T-cell (primary cell): ENCODE data around the gene MAN1C1. TPM values are rescaled to one million over a fixed set of nuclear protein-coding genes. Genes with fewer than 3 reads are reported as not detected.
A peak's percentile ranks its signal among the peaks of the same experiment; 100 is the strongest.

Experiments
- ATAC-seq, 4 experiments: fragments of 200-7000 bp in 3 of 4; fragments of 150-1000 bp in 1 of 4; cut with Tn5 transposase; replicated peaks in 1 of 4; 1 replicate in 3 of 4; 2 replicates in 1 of 4; pipeline ENCODE4 v1.10.0; 2021; ENCODE audit warnings: moderate library complexity in 3 of 4, mild to moderate bottlenecking in 2 of 4, moderate number of reproducible peaks in 1 of 4
- CTCF ChIA-PET, 2 donors: fragments of 300-600 bp; sonication (Branson Sonifier 250); formaldehyde crosslinking; loops; one replicate each; lab custom pipeline; 2022; ENCODE audit warnings: antibody characterized with exemption in 2 of 2; lab: Charles Lee
- POLR2A ChIA-PET, 2 donors: fragments of 300-600 bp; sonication (Branson Sonifier 250); formaldehyde crosslinking; loops; one replicate each; lab custom pipeline; 2022; ENCODE audit warnings: antibody characterized with exemption in 2 of 2; lab: Charles Lee
- DNase-seq, 35 experiments: peaks; one replicate each; pipeline versions ENCODE4 v3.0.0 to v3.0.0-alpha.2; 2013 to 2023
- H3K27ac ChIP-seq: one replicate; pipeline ENCODE4 v1.5.1; 2013; ENCODE audit warnings: low read length
- H3K27me3 ChIP-seq, 2 experiments: replicated peaks in 1 of 2; 1 replicate in 1 of 2; 2 replicates in 1 of 2; pipeline versions ENCODE4 v1.6.1 to v1.7.0; 2013; ENCODE audit warnings: low read length in 1 of 2, mixed read lengths in 1 of 2; ENCODE audit not compliant: control insufficient read depth in 2 of 2, insufficient read depth in 2 of 2; ENCODE audit errors: extremely low read depth in 1 of 2
- H3K36me3 ChIP-seq, 2 donors: 1 replicate in 1 of 2; 2 replicates in 1 of 2; pipeline versions ENCODE4 v1.6.1 to v1.7.0; 2013; ENCODE audit warnings: low read length in 1 of 2; ENCODE audit not compliant: control insufficient read depth in 2 of 2, insufficient read depth in 1 of 2; ENCODE audit errors: extremely low read depth in 1 of 2
- H3K4me1 ChIP-seq, 2 experiments: 1 replicate in 1 of 2; 2 replicates in 1 of 2; pipeline versions ENCODE4 v1.6.1 to v1.7.0; 2013; ENCODE audit warnings: low read length in 2 of 2, mixed read lengths in 1 of 2; ENCODE audit not compliant: insufficient read depth in 2 of 2, control insufficient read depth in 1 of 2; ENCODE audit errors: extremely low read depth in 1 of 2
- H3K4me3 ChIP-seq, 2 donors: 1 replicate in 1 of 2; 2 replicates in 1 of 2; pipeline versions ENCODE4 v1.5.1 to v1.7.0; 2013; ENCODE audit warnings: mild to moderate bottlenecking in 2 of 2, low read length in 1 of 2, moderate library complexity in 1 of 2; ENCODE audit not compliant: control insufficient read depth in 1 of 2; ENCODE audit errors: extremely low read depth in 1 of 2
- H3K9me3 ChIP-seq: 2 replicates; pipeline ENCODE4 v1.7.0; 2013
- H3K27ac Mint-ChIP-seq, 2 donors: one replicate each; pipeline ENCODE4 v1.8.0; 2020 to 2021; ENCODE audit warnings: mild to moderate bottlenecking in 2 of 2, mixed read lengths in 2 of 2
- H3K27me3 Mint-ChIP-seq, 2 donors: one replicate each; pipeline ENCODE4 v1.8.0; 2021 to 2022; ENCODE audit warnings: mixed read lengths in 2 of 2
- H3K36me3 Mint-ChIP-seq: one replicate; pipeline ENCODE4 v1.8.0; 2021; ENCODE audit warnings: mixed read lengths
- H3K4me1 Mint-ChIP-seq, 3 donors: one replicate each; pipeline ENCODE4 v1.8.0; 2020 to 2022; ENCODE audit warnings: mixed read lengths in 3 of 3, mild to moderate bottlenecking in 1 of 3
- H3K4me3 Mint-ChIP-seq, 3 donors: one replicate each; pipeline ENCODE4 v1.8.0; 2020 to 2022; ENCODE audit warnings: mild to moderate bottlenecking in 3 of 3, mixed read lengths in 3 of 3, moderate library complexity in 3 of 3
- H3K9me3 Mint-ChIP-seq, 3 donors: one replicate each; pipeline ENCODE4 v1.8.0; 2020 to 2022; ENCODE audit warnings: mixed read lengths in 3 of 3
- WGBS: methylation state at CpG from one replicate; pipeline ENCODE4 v1.1.5; 2013; ENCODE audit warnings: missing lambda C conversion rate; ENCODE audit not compliant: insufficient coverage; 5-methylcytosine and 5-hydroxymethylcytosine counted together
- total RNA-seq, 35 experiments: library from RNA in 6 of 35; stranded (reverse) in 6 of 35; fragments of 120-200 nt in 1 of 35; gene quantifications; one replicate each; pipeline versions ENCODE4 v1.2.1 to v1.2.4 and lab custom pipeline; 2013 to 2026

Gene MAN1C1
- total RNA-seq, 5 donors from 2014 or later (not counting 1 experiment from before 2014, with no cell fraction given), result 57.5 to 90.5 (median 65.5) TPM

- peaks cover 12% of the 10 kb centered on the region for H3K36me3 Mint-ChIP-seq
- no peaks in the 10 kb centered on the region for H3K9me3 Mint-ChIP-seq
- H3K4me3 Mint-ChIP-seq, result no peak overlapping the region
- Histone ChIP-seq H3K9me3 (no peaks in the 10 kb centered on the region), H3K4me3 (no peak overlapping the region), H3K4me1 (peaks cover 16 to 32% of the 10 kb centered on the region in 2 experiments), H3K36me3 (peaks cover 14 to 23% of the 10 kb centered on the region in 2 donors), H3K27ac (no peak overlapping the region), H3K27me3 (no peaks in the 10 kb centered on the region)
- H3K27ac Mint-ChIP-seq, result peak overlapping the region in 1 of 2 donors; percentile 64
- peaks cover 63 to 70% (median 64%) of the 10 kb centered on the region in 3 donors for H3K4me1 Mint-ChIP-seq
- ChIA-PET POLR2A (no interaction called here), CTCF (no interaction called here)
- H3K27me3 Mint-ChIP-seq, result no peaks in the 10 kb centered on the region
- ATAC-seq (no peak), DNase-seq (no peak)
- WGBS, result 88% methylated on average over 4 of the region's 9 CpGs
These were observed 67.1 kb downstream of the MAN1C1 start for GRCh38 chr1:25683731-25684130.

- no peaks in the 10 kb centered on the region for H3K27me3 ChIP-seq
- no peak for DNase-seq
- peaks cover 9 to 26% of the 10 kb centered on the region in 2 experiments for H3K4me1 ChIP-seq
- 82% methylated on average over 8 of the region's 13 CpGs for WGBS
- Mint-ChIP-seq H3K27me3 (no peaks in the 10 kb centered on the region), H3K27ac (peak overlapping the region; percentile 52 to 64), H3K36me3 (peaks cover 9% of the 10 kb centered on the region), H3K4me3 (no peak overlapping the region), H3K4me1 (peaks cover 62 to 70% (median 64%) of the 10 kb centered on the region in 3 donors), H3K9me3 (no peaks in the 10 kb centered on the region)
- no peak for ATAC-seq
- POLR2A ChIA-PET, result no interaction called here
- no peak overlapping the region for H3K27ac ChIP-seq
- CTCF ChIA-PET, result interaction anchor here in 1 of 2 donors (0.5 kb wide), 1 partner anchor 401 kb away, joined by 3 read pairs; no protein-coding TSS in a partner anchor
- no peak overlapping the region for H3K4me3 ChIP-seq
- H3K9me3 ChIP-seq, result no peaks in the 10 kb centered on the region
- H3K36me3 ChIP-seq, result peaks cover 16 to 25% of the 10 kb centered on the region in 2 donors
These were observed 67.8 kb downstream of the MAN1C1 start for GRCh38 chr1:25684216-25684965.

GRCh38 chr1:25685211-25685750 lies 68.7 kb downstream of the MAN1C1 start:
- DNase-seq, result no peak
- H3K27me3 Mint-ChIP-seq, result no peaks in the 10 kb centered on the region
- H3K9me3 Mint-ChIP-seq, result no peaks in the 10 kb centered on the region
- no peaks in the 10 kb centered on the region for H3K9me3 ChIP-seq
- peaks cover 8 to 35% of the 10 kb centered on the region in 2 experiments for H3K4me1 ChIP-seq
- ChIA-PET POLR2A (no interaction called here), CTCF (interaction anchor here in 1 of 2 donors (0.5 kb wide), 1 partner anchor 163 kb away, joined by 3 read pairs; no protein-coding TSS in a partner anchor)
- ATAC-seq, result no peak
- no peak overlapping the region for H3K27ac ChIP-seq
- whole genome bisulfite sequencing, result 96% methylated on average over 9 of the region's 11 CpGs
- peaks cover 63 to 75% (median 65%) of the 10 kb centered on the region in 3 donors for H3K4me1 Mint-ChIP-seq
- H3K27ac Mint-ChIP-seq, result peak overlapping the region; percentile 52 to 74
- no peak overlapping the region for H3K4me3 ChIP-seq
- H3K36me3 Mint-ChIP-seq, result peaks cover 9% of the 10 kb centered on the region
- H3K36me3 ChIP-seq, result peaks cover 21 to 27% of the 10 kb centered on the region in 2 donors
- no peaks in the 10 kb centered on the region for H3K27me3 ChIP-seq
- no peak overlapping the region for H3K4me3 Mint-ChIP-seq

GRCh38 chr1:25685938-25686665 lies 69.5 kb downstream of the MAN1C1 start:
- POLR2A ChIA-PET, result interaction anchor here in 1 of 2 donors (0.5 kb wide), 1 partner anchor 10 kb away, joined by 3 read pairs; no protein-coding TSS in a partner anchor

GRCh38 chr1:25687221-25688017 lies 70.8 kb downstream of the MAN1C1 start:
- H3K27me3 ChIP-seq, result no peaks in the 10 kb centered on the region
- Mint-ChIP-seq H3K4me3 (no peak overlapping the region), H3K27ac (peak overlapping the region; percentile 60 to 88), H3K9me3 (no peaks in the 10 kb centered on the region), H3K4me1 (peaks cover 59 to 77% (median 66%) of the 10 kb centered on the region in 3 donors), H3K36me3 (peaks cover 8% of the 10 kb centered on the region), H3K27me3 (no peaks in the 10 kb centered on the region)
- CTCF ChIA-PET, result no interaction called here
- WGBS, result 86% methylated on average over 2 of the region's 6 CpGs
- ATAC-seq, result no peak
- POLR2A ChIA-PET, result no interaction called here
- no peaks in the 10 kb centered on the region for H3K9me3 ChIP-seq
- DNase-seq, result no peak
- no peak overlapping the region for H3K27ac ChIP-seq
- peaks cover 7 to 50% of the 10 kb centered on the region in 2 experiments for H3K4me1 ChIP-seq
- peaks cover 21 to 31% of the 10 kb centered on the region in 2 donors for H3K36me3 ChIP-seq
- H3K4me3 ChIP-seq, result no peak overlapping the region

More at GRCh38 chr1:25685938-25686665, 69.5 kb downstream of the MAN1C1 start:
- Histone ChIP-seq H3K36me3 (peaks cover 21 to 27% of the 10 kb centered on the region in 2 donors), H3K27ac (no peak overlapping the region), H3K4me1 (peaks cover 8 to 43% of the 10 kb centered on the region in 2 experiments), H3K9me3 (no peaks in the 10 kb centered on the region), H3K4me3 (no peak overlapping the region), H3K27me3 (no peaks in the 10 kb centered on the region)
- H3K9me3 Mint-ChIP-seq, result no peaks in the 10 kb centered on the region
- H3K4me1 Mint-ChIP-seq, result peaks cover 62 to 76% (median 66%) of the 10 kb centered on the region in 3 donors
- H3K27me3 Mint-ChIP-seq, result no peaks in the 10 kb centered on the region
- 92% methylated on average over 10 of the region's 19 CpGs for WGBS
- peaks cover 8% of the 10 kb centered on the region for H3K36me3 Mint-ChIP-seq
- CTCF ChIA-PET, result no interaction called here
- peak overlapping the region in 1 of 2 donors; percentile 74 for H3K27ac Mint-ChIP-seq
- no peak overlapping the region for H3K4me3 Mint-ChIP-seq
- no peak for DNase-seq
- no peak for ATAC-seq
